ENCODE results near the gene PCBP3.

Gene PCBP3

GRCh38 chr21:45800339-45801080 is 157.0 kb downstream of the PCBP3 start:
- Histone ChIP-seq H3K36me3 (ENCODE audit: insufficient read depth, insufficient read length, low read length) (no peaks in the 10 kb centered on the region), H3K9me3 (ENCODE audit: insufficient read depth, low read length) (no peaks in the 10 kb centered on the region), H3K9ac (ENCODE audit: insufficient read length, low read depth) (no peak overlapping the region), H3K27me3 (ENCODE audit: insufficient read depth, insufficient read length) (no peaks in the 10 kb centered on the region), H3K4me3 (ENCODE audit: insufficient read length, low read depth) (no peak overlapping the region), H3K4me1 (ENCODE audit: insufficient read depth, insufficient read length) (peaks cover 16% of the 10 kb centered on the region)
- no peak for TF ChIP-seq YY1 (IDR thresholded peaks at IDR 0.05; ENCODE audit: insufficient read depth, insufficient read length)
- TF ChIP-seq SUZ12 (IDR thresholded peaks at IDR 0.05; ENCODE audit: extremely low read depth, insufficient read depth, insufficient read length), result no peak
- no peak for TF ChIP-seq ZNF274 (IDR thresholded peaks at IDR 0.05; ENCODE audit: low read depth, low read length)
- no peak for DNase-seq (ENCODE audit: low read depth, low spot score)

DNA sequence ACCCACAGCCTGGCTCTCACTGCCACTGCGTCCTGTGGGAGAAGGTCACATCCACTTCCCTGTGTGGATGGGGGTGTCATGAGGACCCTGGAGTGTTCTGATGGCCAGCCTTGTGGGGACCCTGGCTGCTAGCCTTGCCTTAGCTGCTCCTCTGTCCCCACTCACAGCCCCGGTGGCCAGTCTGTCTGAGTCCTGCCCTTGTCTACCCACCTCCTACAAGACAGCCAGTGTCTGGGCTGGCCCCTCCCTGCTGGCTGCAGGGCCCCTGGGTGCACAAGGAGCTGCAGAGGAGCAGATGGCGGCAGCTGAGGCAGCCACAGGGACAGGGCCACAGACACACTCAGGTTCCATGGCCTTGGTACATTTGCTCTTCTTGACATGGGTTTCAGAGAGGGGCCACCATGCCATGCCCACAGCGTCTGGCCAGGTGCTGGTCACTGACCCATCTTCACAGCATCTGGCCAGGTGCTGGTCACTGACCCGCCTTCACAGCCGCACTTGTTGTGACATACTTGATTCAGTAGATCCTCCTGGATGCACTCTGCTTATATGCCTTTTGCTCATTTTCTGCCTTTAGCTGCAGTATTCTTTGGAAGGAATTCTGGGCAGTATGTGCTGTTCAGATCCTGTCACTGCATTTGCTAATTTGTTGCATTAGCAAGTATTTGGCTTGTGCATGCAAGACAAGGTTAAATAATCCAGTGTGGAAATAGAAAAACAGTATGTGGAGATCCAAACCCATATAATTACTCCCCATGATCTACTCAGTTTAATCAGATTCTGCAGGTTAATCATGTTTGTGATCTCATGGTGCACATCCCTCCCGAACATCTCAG is 157.8 kb downstream of the PCBP3 start:
- no peak overlapping the region for H3K9ac ChIP-seq (ENCODE audit: insufficient read length, low read depth)

GRCh38 chr21:45801989-45802388 is 158.5 kb downstream of the PCBP3 start:
- Histone ChIP-seq H3K9ac (ENCODE audit: insufficient read length, low read depth) (no peak overlapping the region), H3K36me3 (ENCODE audit: insufficient read depth, insufficient read length, low read length) (no peaks in the 10 kb centered on the region), H3K27me3 (ENCODE audit: insufficient read depth, insufficient read length) (no peaks in the 10 kb centered on the region), H3K4me3 (ENCODE audit: insufficient read length, low read depth) (no peak overlapping the region), H3K4me1 (ENCODE audit: insufficient read depth, insufficient read length) (peaks cover 16% of the 10 kb centered on the region), H3K9me3 (ENCODE audit: insufficient read depth, low read length) (no peaks in the 10 kb centered on the region)
- no peak for DNase-seq (ENCODE audit: low read depth, low spot score)
- TF ChIP-seq SUZ12 (IDR thresholded peaks at IDR 0.05; ENCODE audit: extremely low read depth, insufficient read depth, insufficient read length), result no peak
- no peak for TF ChIP-seq YY1 (IDR thresholded peaks at IDR 0.05; ENCODE audit: insufficient read depth, insufficient read length)
- TF ChIP-seq ZNF274 (IDR thresholded peaks at IDR 0.05; ENCODE audit: low read depth, low read length), result no peak

More for the DNA sequence above, 157.8 kb downstream of the PCBP3 start:
- no peaks in the 10 kb centered on the region for H3K36me3 ChIP-seq (ENCODE audit: insufficient read depth, insufficient read length, low read length)
- no peaks in the 10 kb centered on the region for H3K27me3 ChIP-seq (ENCODE audit: insufficient read depth, insufficient read length)
- no peak overlapping the region for H3K4me3 ChIP-seq (ENCODE audit: insufficient read length, low read depth)
- no peak for TF ChIP-seq YY1 (IDR thresholded peaks at IDR 0.05; ENCODE audit: insufficient read depth, insufficient read length)
- no peak for TF ChIP-seq SUZ12 (IDR thresholded peaks at IDR 0.05; ENCODE audit: extremely low read depth, insufficient read depth, insufficient read length)
- no peak for TF ChIP-seq ZNF274 (IDR thresholded peaks at IDR 0.05; ENCODE audit: low read depth, low read length)
- no peaks in the 10 kb centered on the region for H3K9me3 ChIP-seq (ENCODE audit: insufficient read depth, low read length)
- peaks cover 16% of the 10 kb centered on the region for H3K4me1 ChIP-seq (ENCODE audit: insufficient read depth, insufficient read length)
- no peak for DNase-seq (ENCODE audit: low read depth, low spot score)

- H3K27me3 ChIP-seq (ENCODE audit: insufficient read depth, insufficient read length), result no peaks in the 10 kb centered on the region
- no peak for DNase-seq (ENCODE audit: low read depth, low spot score)
- H3K9ac ChIP-seq (ENCODE audit: insufficient read length, low read depth), result no peak overlapping the region
- no peak overlapping the region for H3K4me3 ChIP-seq (ENCODE audit: insufficient read length, low read depth)
- no peaks in the 10 kb centered on the region for H3K9me3 ChIP-seq (ENCODE audit: insufficient read depth, low read length)
- TF ChIP-seq ZNF274 (IDR thresholded peaks at IDR 0.05; ENCODE audit: low read depth, low read length) (no peak), SUZ12 (IDR thresholded peaks at IDR 0.05; ENCODE audit: extremely low read depth, insufficient read depth, insufficient read length) (no peak), YY1 (IDR thresholded peaks at IDR 0.05; ENCODE audit: insufficient read depth, insufficient read length) (no peak)
- peaks cover 16% of the 10 kb centered on the region for H3K4me1 ChIP-seq (ENCODE audit: insufficient read depth, insufficient read length)
- H3K36me3 ChIP-seq (ENCODE audit: insufficient read depth, insufficient read length, low read length), result no peaks in the 10 kb centered on the region
Measured at GRCh38 chr21:45802425-45802824, 158.9 kb downstream of the PCBP3 start.

GRCh38 chr21:45802956-45803617 is 159.6 kb downstream of the PCBP3 start:
- H3K27me3 ChIP-seq (ENCODE audit: insufficient read depth, insufficient read length), result no peaks in the 10 kb centered on the region
- H3K9ac ChIP-seq (ENCODE audit: insufficient read length, low read depth), result no peak overlapping the region
- no peak for DNase-seq (ENCODE audit: low read depth, low spot score)
- H3K4me3 ChIP-seq (ENCODE audit: insufficient read length, low read depth), result no peak overlapping the region
- TF ChIP-seq ZNF274 (IDR thresholded peaks at IDR 0.05; ENCODE audit: low read depth, low read length) (no peak), YY1 (IDR thresholded peaks at IDR 0.05; ENCODE audit: insufficient read depth, insufficient read length) (no peak), SUZ12 (IDR thresholded peaks at IDR 0.05; ENCODE audit: extremely low read depth, insufficient read depth, insufficient read length) (no peak)
- no peaks in the 10 kb centered on the region for H3K9me3 ChIP-seq (ENCODE audit: insufficient read depth, low read length)
- no peaks in the 10 kb centered on the region for H3K36me3 ChIP-seq (ENCODE audit: insufficient read depth, insufficient read length, low read length)
- H3K4me1 ChIP-seq (ENCODE audit: insufficient read depth, insufficient read length), result peaks cover 16% of the 10 kb centered on the region

- H3K27me3 ChIP-seq (ENCODE audit: insufficient read depth, insufficient read length), result no peaks in the 10 kb centered on the region
- no peak for DNase-seq (ENCODE audit: low read depth, low spot score)
- TF ChIP-seq YY1 (IDR thresholded peaks at IDR 0.05; ENCODE audit: insufficient read depth, insufficient read length), result no peak
- TF ChIP-seq ZNF274 (IDR thresholded peaks at IDR 0.05; ENCODE audit: low read depth, low read length), result no peak
- TF ChIP-seq SUZ12 (IDR thresholded peaks at IDR 0.05; ENCODE audit: extremely low read depth, insufficient read depth, insufficient read length), result no peak
Measured at GRCh38 chr21:45803618-45804340, 160.3 kb downstream of the PCBP3 start.

More at GRCh38 chr21:45803618-45804340, 160.3 kb downstream of the PCBP3 start:
- H3K9ac ChIP-seq (ENCODE audit: insufficient read length, low read depth), result no peak overlapping the region
- no peaks in the 10 kb centered on the region for H3K36me3 ChIP-seq (ENCODE audit: insufficient read depth, insufficient read length, low read length)
- H3K4me1 ChIP-seq (ENCODE audit: insufficient read depth, insufficient read length), result peaks cover 16% of the 10 kb centered on the region
- no peak overlapping the region for H3K4me3 ChIP-seq (ENCODE audit: insufficient read length, low read depth)
- H3K9me3 ChIP-seq (ENCODE audit: insufficient read depth, low read length), result no peaks in the 10 kb centered on the region
